OCI-LY3 (cell line): ENCODE data around the gene LIPC.

Source experiments
- CTCF ChIP-seq: fragments of 200-600, 300-600 bp; sonication (generic); IDR thresholded peaks from 2 replicates; pipeline ENCODE4 v1.5.1; 2014; ENCODE audit warnings: antibody characterized with exemption, low read length, low read depth
- EZH2phosphoT487 ChIP-seq: fragments of 200-600 bp; shearing (Covaris generic); IDR thresholded peaks from 2 replicates; pipeline ENCODE4 v1.6.1; 2018; ENCODE audit warnings: antibody characterized with exemption, mixed run types, low read depth

- TF ChIP-seq CTCF (no peak), EZH2phosphoT487 (no peak)
Observed at GRCh38 chr15:58398643-58399042, 33.1 kb upstream of the LIPC start.
